IPS DF 6.9 (cell line): Measurements from ENCODE around the gene OR14A2.
"Not testable (repeated sequence)": the region's sequence is repeated elsewhere in the genome, so short reads cannot be mapped to it uniquely, and the experiment has no call there.

Source experiments
- DNase-seq: peaks from one replicate; pipeline ENCODE4 v3.0.0-alpha.2; 2013; ENCODE audit warnings: low read depth, low spot score
- H3K27ac ChIP-seq: one replicate; pipeline ENCODE4 v1.5.1; 2013; ENCODE audit warnings: low read length, control low read depth
- H3K27me3 ChIP-seq: 2 replicates; pipeline ENCODE4 v1.6.1; 2013; ENCODE audit warnings: mild to moderate bottlenecking, low read length; ENCODE audit not compliant: control insufficient read depth, insufficient read depth
- H3K36me3 ChIP-seq: 2 replicates; pipeline ENCODE4 v1.6.1; 2013; ENCODE audit warnings: low read length; ENCODE audit not compliant: control insufficient read depth, insufficient read depth
- H3K4me1 ChIP-seq: 2 replicates; pipeline ENCODE4 v1.6.1; 2013; ENCODE audit warnings: low read length; ENCODE audit not compliant: control insufficient read depth, insufficient read depth
- H3K4me3 ChIP-seq: 2 replicates; pipeline ENCODE4 v1.5.1; 2013; ENCODE audit warnings: mild to moderate bottlenecking, low read length
- H3K9me3 ChIP-seq: 2 replicates; pipeline ENCODE4 v1.6.1; 2013; ENCODE audit warnings: low read length, inconsistent platforms; ENCODE audit not compliant: control insufficient read depth, insufficient read depth
- WGBS: extraction: QIAGEN DNeasy Blood & Tissue Kit; methylation state at CpG from one replicate; pipeline ENCODE4 v1.1.7; 2013; ENCODE audit warnings: mixed read lengths, missing lambda C conversion rate; ENCODE audit not compliant: insufficient read length, insufficient coverage; 5-methylcytosine and 5-hydroxymethylcytosine counted together

The OR14A2 gene

DNA sequence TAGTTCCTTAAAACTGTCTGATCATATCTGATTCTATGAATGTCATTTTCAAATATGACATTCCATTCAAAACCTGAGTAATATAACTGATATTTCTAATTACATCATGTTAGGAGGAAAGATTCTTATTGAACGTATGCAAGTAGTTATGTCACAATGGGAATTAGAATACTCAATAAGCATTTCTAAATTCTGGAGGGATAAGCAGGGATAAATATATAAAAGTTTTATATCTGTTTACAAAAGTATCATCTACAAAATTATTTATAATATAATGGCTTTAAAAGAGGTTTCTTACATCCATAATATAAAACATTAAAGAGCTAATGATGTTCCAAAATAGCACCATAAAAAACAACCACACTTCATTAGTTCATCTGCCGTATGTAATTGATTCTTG, at the start of gene OR14A2:
TSS of gene OR14A2 (minus strand) at position 101 of the 400 bp plus-strand sequence.
- no CpG with 5 or more reads among the region's 2 CpGs for WGBS
- no peak for DNase-seq
- H3K4me1 ChIP-seq = no peaks in the 10 kb centered on the region; the same call in 1 of the 2 replicates
- no peaks in the 10 kb centered on the region for H3K27me3 ChIP-seq
- no peak within 1 kb of the TSS for H3K27ac ChIP-seq
- H3K36me3 ChIP-seq = no peaks in the 10 kb centered on the region
- H3K9me3 ChIP-seq = no peaks in the 10 kb centered on the region
- H3K4me3 ChIP-seq = no peak within 1 kb of the TSS

DNA sequence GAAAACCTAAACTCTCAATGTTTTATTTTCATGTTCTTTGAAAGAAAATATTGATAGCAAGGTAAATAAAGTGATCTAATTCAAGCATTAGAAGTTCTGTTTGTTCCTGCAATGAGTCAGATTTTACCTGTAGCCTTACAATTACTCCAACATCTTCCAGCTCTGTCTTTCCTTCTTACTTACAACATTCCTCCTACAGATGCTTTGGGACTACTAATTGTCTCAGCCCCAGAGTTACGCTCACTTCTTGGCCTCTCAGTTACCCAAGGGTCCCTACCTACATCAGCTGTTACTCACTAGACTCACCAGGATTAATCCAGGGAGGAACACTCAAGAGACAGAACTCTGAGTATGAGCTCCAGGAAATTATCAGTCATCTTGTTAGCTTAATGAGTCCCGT, 49.6 kb upstream of the OR14A2 start:
- Histone ChIP-seq H3K36me3 (no peaks in the 10 kb centered on the region), H3K9me3 (no peaks in the 10 kb centered on the region; the same call in 1 of the 2 replicates), H3K4me3 (no peak overlapping the region), H3K27me3 (no peaks in the 10 kb centered on the region), H3K27ac (no peak overlapping the region), H3K4me1 (no peaks in the 10 kb centered on the region)
- WGBS = no CpG with 5 or more reads among the region's 2 CpGs
- no peak for DNase-seq

DNA sequence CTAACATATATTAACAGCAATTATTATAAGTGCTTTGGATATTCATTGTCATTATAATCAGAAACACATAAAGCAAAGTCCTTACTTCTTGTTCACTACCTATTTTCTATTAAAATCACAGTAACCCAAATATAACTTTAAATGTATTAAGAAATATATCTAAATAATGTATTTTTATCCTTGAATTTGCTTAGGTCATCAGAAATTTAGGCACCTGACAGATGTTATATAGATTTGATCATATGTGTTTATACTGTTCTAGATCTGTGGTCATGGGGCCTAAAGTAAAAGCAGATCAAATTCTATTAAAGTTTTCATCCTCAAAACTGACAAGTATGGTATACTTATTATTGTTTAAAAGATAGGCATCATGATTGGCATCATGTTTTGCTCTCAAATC, 21.7 kb upstream of the OR14A2 start:
- Histone ChIP-seq H3K4me3 (no peak overlapping the region), H3K9me3 (no peaks in the 10 kb centered on the region), H3K4me1 (no peaks in the 10 kb centered on the region), H3K27ac (no peak overlapping the region), H3K27me3 (no peaks in the 10 kb centered on the region), H3K36me3 (no peaks in the 10 kb centered on the region)
- DNase-seq = no peak

DNA sequence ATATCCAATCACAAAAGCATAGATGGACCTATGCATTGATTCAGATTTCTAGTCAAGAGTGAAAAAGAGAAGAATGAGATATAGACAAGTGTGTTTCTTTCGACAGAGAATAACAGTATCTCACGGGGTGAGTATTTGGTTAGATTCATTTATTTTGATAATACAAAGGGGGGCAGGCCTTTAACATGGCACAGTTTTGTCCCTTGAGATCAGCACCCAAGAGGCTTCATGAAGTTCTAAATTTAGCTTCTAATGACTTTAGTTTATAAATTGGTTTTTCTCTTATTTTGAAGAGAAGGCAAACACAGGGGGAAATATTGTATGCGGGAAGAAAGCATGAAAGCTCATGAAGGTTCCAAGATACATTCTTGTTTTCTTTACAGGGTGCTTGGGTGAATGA, 12.5 kb upstream of the OR14A2 start, which contains the start of gene OR1C1:
TSS of gene OR1C1 (minus strand) at position 101 of the 400 bp plus-strand sequence. CDS start 2,150 bp downstream, outside the sequence.
- H3K27me3 ChIP-seq = no peaks in the 10 kb centered on the region
- H3K4me1 ChIP-seq = no peaks in the 10 kb centered on the region
- H3K36me3 ChIP-seq = no peaks in the 10 kb centered on the region
- H3K27ac ChIP-seq = no peak within 1 kb of the TSS
- WGBS = no CpG with 5 or more reads among the region's 3 CpGs
- DNase-seq = no peak
- H3K9me3 ChIP-seq = no peaks in the 10 kb centered on the region
- H3K4me3 ChIP-seq = no peak within 1 kb of the TSS

DNA sequence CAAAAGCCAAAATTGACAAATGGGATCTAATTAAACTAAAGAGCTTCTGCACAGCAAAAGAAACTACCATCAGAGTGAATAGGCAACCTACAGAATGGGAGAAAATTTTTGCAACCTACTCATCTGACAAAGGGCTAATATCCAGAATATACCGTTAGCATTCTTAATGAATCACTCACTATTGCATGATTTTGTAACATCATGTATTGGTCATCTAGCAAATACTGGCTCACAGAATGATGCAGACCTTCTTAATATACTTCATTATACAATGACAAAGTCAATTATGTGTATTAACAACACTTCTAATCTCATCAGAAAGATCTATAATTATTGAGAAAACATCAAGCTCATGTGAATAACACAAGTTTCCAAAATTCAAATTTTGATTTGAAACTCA, 6.4 kb upstream of the OR14A2 start:
- H3K9me3 ChIP-seq, H3K27ac ChIP-seq, H3K4me1 ChIP-seq, H3K36me3 ChIP-seq, H3K4me3 ChIP-seq, H3K27me3 ChIP-seq, DNase-seq: not testable (repeated sequence)
- WGBS = no CpG with 5 or more reads among the region's 1 CpG

DNA sequence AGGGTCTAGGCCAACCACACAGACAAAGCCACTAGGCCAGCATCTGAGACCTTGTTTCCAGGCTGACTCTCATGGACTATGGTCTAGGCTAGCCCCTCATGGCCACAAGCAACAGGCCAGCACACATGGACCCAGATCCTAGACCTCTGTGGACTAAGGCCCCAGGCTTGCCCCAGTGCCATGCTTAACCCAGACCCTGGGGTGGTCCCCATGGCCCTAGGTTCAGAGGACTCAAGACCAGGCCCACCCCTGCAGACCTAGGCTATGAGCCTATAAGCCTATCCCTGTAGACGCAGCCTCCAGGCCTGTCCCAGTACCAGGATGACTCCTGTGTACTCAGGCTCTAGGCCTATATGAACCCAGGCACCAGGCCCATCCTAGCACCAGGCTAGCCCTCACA, 1.9 kb upstream of the OR14A2 start:
- no peaks in the 10 kb centered on the region; the same call in 1 of the 2 replicates for H3K4me1 ChIP-seq
- H3K27me3 ChIP-seq = no peaks in the 10 kb centered on the region
- H3K4me3 ChIP-seq = no peak overlapping the region
- no peaks in the 10 kb centered on the region for H3K9me3 ChIP-seq
- no peak for DNase-seq
- no peaks in the 10 kb centered on the region for H3K36me3 ChIP-seq
- WGBS = no CpG with 5 or more reads among the region's 1 CpG
- no peak overlapping the region for H3K27ac ChIP-seq

DNA sequence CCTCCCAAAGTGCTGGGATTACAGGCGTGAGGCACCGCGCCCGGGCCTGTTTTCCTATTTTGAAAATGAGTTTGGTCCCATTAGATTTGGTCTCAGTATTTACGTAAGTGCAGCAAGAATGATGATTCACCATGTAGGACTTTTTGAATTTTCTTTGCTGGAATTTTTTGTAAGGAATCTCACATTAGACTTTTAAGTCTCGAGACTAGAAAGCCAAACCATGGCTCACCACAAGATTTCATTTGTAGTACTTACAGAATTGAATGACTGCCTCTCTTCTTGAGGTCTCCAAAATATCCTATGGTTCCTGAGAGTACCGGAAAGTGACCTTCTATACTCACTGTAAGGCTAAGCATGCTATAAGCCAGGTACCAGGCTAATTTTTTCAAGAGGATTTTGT, 325 bp downstream of the OR14A2 start:
- Histone ChIP-seq H3K27ac (no peak overlapping the region), H3K4me3 (no peak overlapping the region), H3K36me3 (no peaks in the 10 kb centered on the region), H3K27me3 (no peaks in the 10 kb centered on the region), H3K9me3 (no peaks in the 10 kb centered on the region), H3K4me1 (no peaks in the 10 kb centered on the region; the same call in 1 of the 2 replicates)
- no peak for DNase-seq
- no CpG with 5 or more reads among the region's 7 CpGs for WGBS

DNA sequence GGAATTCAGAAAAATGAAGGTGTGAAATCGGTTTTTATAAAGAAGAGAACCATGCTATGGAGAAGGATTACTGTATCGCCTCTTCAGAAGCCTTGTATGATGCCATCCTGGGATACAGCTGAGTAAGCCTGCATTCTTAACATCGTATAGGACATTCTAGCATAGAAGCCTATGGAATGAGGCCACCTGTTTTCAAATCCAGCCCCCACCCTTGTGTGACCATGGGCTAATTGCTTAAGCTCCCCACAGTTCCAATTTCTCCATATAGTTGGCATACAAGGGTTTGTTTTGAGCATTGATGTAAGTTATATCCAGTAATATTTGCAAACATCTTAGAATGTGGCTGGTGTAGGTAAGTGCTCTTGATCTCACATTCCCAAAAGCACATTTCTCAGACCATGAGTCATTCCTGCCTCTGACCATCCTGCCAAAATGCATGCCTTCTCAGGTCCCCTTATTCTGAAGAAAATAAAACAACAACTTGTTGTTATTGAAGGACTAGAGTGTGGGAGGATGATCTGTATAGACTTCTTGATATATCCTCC, 1.5 kb downstream of the OR14A2 start:
- no CpG with 5 or more reads among the region's 3 CpGs for WGBS
- H3K36me3 ChIP-seq = no peaks in the 10 kb centered on the region
- H3K4me1 ChIP-seq = no peaks in the 10 kb centered on the region; the same call in 1 of the 2 replicates
- DNase-seq = no peak
- H3K4me3 ChIP-seq = no peak overlapping the region
- no peak overlapping the region for H3K27ac ChIP-seq
- H3K9me3 ChIP-seq = no peaks in the 10 kb centered on the region
- no peaks in the 10 kb centered on the region for H3K27me3 ChIP-seq

DNA sequence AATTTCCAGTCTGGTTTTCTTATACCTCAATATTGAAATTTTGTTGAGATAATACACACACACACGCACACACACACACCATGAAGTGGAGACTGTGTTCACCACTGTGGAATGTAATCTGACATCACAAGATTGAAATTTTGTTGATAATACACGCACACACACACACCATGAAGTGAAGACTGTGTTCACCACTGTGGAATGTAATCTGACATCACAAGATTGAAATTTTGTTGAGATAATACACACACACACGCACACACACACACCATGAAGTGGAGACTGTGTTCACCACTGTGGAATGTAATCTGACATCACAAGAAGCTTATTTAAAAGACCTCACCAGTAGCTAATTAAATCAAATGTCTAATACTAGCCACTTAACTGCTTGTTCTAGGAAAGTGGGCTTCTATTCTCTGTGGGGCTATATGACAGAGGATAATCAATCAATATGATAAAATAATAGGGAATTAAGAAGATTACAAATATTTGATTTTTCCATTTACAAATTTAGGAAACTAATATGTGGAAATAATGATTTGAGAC, 5.7 kb downstream of the OR14A2 start:
- H3K4me3 ChIP-seq, DNase-seq, H3K27ac ChIP-seq, H3K36me3 ChIP-seq, H3K9me3 ChIP-seq, H3K4me1 ChIP-seq, H3K27me3 ChIP-seq: not testable (repeated sequence)
- WGBS = no CpG with 5 or more reads among the region's 3 CpGs

DNA sequence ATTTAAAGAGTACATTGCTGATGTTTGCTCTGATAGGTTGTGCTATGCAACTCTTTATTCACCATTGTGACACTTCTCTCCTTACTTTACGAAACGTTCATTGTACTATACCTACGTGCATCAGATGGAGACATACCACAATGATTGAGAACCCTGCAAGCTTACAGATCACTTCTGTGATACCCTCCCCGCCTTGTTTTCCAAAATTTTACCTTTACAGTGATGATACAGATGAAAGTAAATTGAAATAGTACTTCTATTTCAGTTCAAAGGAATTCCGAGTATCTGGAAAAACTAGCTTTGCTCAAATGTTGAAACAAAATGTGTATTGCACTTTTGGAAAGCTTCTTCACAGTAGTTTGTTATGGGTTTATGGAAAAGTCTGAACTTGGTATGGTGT, 6.2 kb downstream of the OR14A2 start:
- H3K36me3 ChIP-seq = no peaks in the 10 kb centered on the region
- no peak overlapping the region for H3K4me3 ChIP-seq
- DNase-seq = no peak
- no peaks in the 10 kb centered on the region; the same call in 1 of the 2 replicates for H3K4me1 ChIP-seq
- H3K27ac ChIP-seq = no peak overlapping the region
- no CpG with 5 or more reads among the region's 5 CpGs for WGBS
- H3K9me3 ChIP-seq = no peaks in the 10 kb centered on the region
- no peaks in the 10 kb centered on the region for H3K27me3 ChIP-seq

DNA sequence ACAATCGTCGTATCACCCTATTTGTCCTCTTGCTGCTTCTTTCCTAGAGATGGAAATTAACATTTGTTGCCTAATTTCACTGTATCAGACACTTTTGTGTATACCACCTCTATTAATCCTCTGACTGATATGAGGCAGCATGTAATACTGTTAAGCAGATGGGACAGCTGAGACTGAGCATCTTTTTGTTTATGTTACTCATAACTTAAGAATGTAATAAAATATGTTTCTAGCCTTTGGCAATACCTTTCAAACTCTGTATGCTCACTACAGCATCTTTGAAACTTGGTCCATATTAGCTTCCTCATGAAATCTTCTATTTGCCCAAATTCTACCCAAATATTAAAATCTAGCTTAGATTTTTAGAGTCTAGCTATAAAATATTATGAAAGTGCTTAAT, 7.2 kb downstream of the OR14A2 start:
- H3K4me3 ChIP-seq = no peak overlapping the region
- H3K9me3 ChIP-seq = no peaks in the 10 kb centered on the region
- no peak for DNase-seq
- no peak overlapping the region for H3K27ac ChIP-seq
- no CpG with 5 or more reads among the region's 2 CpGs for WGBS
- no peaks in the 10 kb centered on the region; the same call in 1 of the 2 replicates for H3K4me1 ChIP-seq
- no peaks in the 10 kb centered on the region for H3K27me3 ChIP-seq
- H3K36me3 ChIP-seq = no peaks in the 10 kb centered on the region
